Endothelial cell of umbilical vein (primary cell): ENCODE measurements around the gene MAP3K1.

Source experiments
- EZH2 ChIP-seq: IDR thresholded peaks from 2 replicates; pipeline ENCODE4 v1.6.1; 2012; ENCODE audit warnings: borderline replicate concordance, low read depth, mild to moderate bottlenecking, moderate library complexity, low read length, inconsistent platforms; ENCODE audit not compliant: severe bottlenecking
- GATA2 ChIP-seq: IDR thresholded peaks from 2 replicates; pipeline ENCODE4 v1.7.0; 2011; ENCODE audit warnings: low read depth, mild to moderate bottlenecking, moderate library complexity, mixed read lengths, low read length; ENCODE audit not compliant: insufficient read length, insufficient read depth
- JUN ChIP-seq: IDR thresholded peaks from 2 replicates; pipeline ENCODE4 v1.6.1; 2011; ENCODE audit warnings: borderline replicate concordance, low read depth; ENCODE audit not compliant: insufficient read length, insufficient read depth
- POLR2A ChIP-seq: IDR thresholded peaks from 2 replicates; pipeline ENCODE4 v1.6.1; 2012; ENCODE audit warnings: low read depth, mild to moderate bottlenecking, control low read depth, low read length
- POLR2AphosphoS5 ChIP-seq: IDR thresholded peaks from 2 replicates; pipeline ENCODE4 v1.6.1; 2012; ENCODE audit warnings: low read depth, mild to moderate bottlenecking, control low read depth, low read length, moderate library complexity; ENCODE audit not compliant: insufficient read depth
- TF ChIP-seq, protein P1 (sequence below), 2 donors: IDR thresholded peaks; 1 replicate in 1 of 2; 2 replicates in 1 of 2; pipeline ENCODE4 v1.5.1; 2011; ENCODE audit warnings: low read length in 2 of 2, mild to moderate bottlenecking in 2 of 2, moderate library complexity in 2 of 2, control low read depth in 1 of 2, inconsistent platforms in 1 of 2, low read depth in 1 of 2; ENCODE audit not compliant: insufficient read depth in 1 of 2; ENCODE audit errors: extremely low read depth in 1 of 2
- TF ChIP-seq, protein P2 (sequence below): IDR thresholded peaks from 2 replicates; pipeline ENCODE4 v1.6.1; 2011; ENCODE audit not compliant: insufficient read depth, insufficient read length

- TF ChIP-seq, protein P1, sequence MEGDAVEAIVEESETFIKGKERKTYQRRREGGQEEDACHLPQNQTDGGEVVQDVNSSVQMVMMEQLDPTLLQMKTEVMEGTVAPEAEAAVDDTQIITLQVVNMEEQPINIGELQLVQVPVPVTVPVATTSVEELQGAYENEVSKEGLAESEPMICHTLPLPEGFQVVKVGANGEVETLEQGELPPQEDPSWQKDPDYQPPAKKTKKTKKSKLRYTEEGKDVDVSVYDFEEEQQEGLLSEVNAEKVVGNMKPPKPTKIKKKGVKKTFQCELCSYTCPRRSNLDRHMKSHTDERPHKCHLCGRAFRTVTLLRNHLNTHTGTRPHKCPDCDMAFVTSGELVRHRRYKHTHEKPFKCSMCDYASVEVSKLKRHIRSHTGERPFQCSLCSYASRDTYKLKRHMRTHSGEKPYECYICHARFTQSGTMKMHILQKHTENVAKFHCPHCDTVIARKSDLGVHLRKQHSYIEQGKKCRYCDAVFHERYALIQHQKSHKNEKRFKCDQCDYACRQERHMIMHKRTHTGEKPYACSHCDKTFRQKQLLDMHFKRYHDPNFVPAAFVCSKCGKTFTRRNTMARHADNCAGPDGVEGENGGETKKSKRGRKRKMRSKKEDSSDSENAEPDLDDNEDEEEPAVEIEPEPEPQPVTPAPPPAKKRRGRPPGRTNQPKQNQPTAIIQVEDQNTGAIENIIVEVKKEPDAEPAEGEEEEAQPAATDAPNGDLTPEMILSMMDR (IDR thresholded peaks at IDR 0.05; ENCODE audit: extremely low read depth in 1 of 2, insufficient read depth in 1 of 2, low read depth in 1 of 2, low read length in 2 of 2): peak; percentile 5 to 17
- TF ChIP-seq EZH2: no peak
- no peak for TF ChIP-seq POLR2AphosphoS5
- TF ChIP-seq POLR2A: no peak
- TF ChIP-seq JUN: no peak
- TF ChIP-seq, protein P2, sequence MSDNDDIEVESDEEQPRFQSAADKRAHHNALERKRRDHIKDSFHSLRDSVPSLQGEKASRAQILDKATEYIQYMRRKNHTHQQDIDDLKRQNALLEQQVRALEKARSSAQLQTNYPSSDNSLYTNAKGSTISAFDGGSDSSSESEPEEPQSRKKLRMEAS: no peak
- TF ChIP-seq GATA2: no peak
Observed at GRCh38 chr5:56818450-56819037, 3.2 kb downstream of the MAP3K1 start.
